GM19372 (cell line): Measurements from ENCODE around the gene RNF126.
A peak's percentile ranks its signal among the peaks of the same experiment; 100 is the strongest.
"Not testable (repeated sequence)": the region's sequence is repeated elsewhere in the genome, so short reads cannot be mapped to it uniquely, and the experiment has no call there.

ENCODE experiments used
- ATAC-seq: cut with Tn5 transposase; IDR thresholded peaks from one replicate; pipeline ENCODE4 v1.9.1; 2021; ENCODE audit warnings: mild to moderate bottlenecking, low read depth, moderate library complexity; ENCODE audit not compliant: unreplicated experiment

Gene RNF126

GRCh38 chr19:632579-633067, 30.4 kb downstream of the RNF126 start:
- peak; percentile 25 for ATAC-seq

- ATAC-seq = no peak
Observed at GRCh38 chr19:629961-630714, 32.9 kb downstream of the RNF126 start.

- not testable (repeated sequence) for ATAC-seq
Observed at GRCh38 chr19:629515-629914, 33.5 kb downstream of the RNF126 start.

- ATAC-seq = no peak
Observed at GRCh38 chr19:628168-628567, 34.8 kb downstream of the RNF126 start.

GRCh38 chr19:626566-626965, 36.4 kb downstream of the RNF126 start:
- ATAC-seq = not testable (repeated sequence)

GRCh38 chr19:625257-625656, 37.8 kb downstream of the RNF126 start:
- no peak for ATAC-seq

GRCh38 chr19:624433-625109, 38.4 kb downstream of the RNF126 start:
- no peak for ATAC-seq

- no peak for ATAC-seq
Observed at GRCh38 chr19:623974-624373, 39.0 kb downstream of the RNF126 start.

- ATAC-seq = no peak
Observed at GRCh38 chr19:623175-623916, 39.7 kb downstream of the RNF126 start.

- ATAC-seq = no peak
Observed at GRCh38 chr19:622666-623065, 40.3 kb downstream of the RNF126 start.

- ATAC-seq = no peak
Observed at GRCh38 chr19:621819-622218, 41.2 kb downstream of the RNF126 start.

GRCh38 chr19:621191-621590, 41.8 kb downstream of the RNF126 start:
- ATAC-seq = not testable (repeated sequence)

GRCh38 chr19:620166-620862, 42.7 kb downstream of the RNF126 start:
- no peak for ATAC-seq

GRCh38 chr19:619286-620002, 43.6 kb downstream of the RNF126 start:
- no peak for ATAC-seq

GRCh38 chr19:618674-619285, 44.2 kb downstream of the RNF126 start:
- ATAC-seq = no peak

- no peak for ATAC-seq
Observed at GRCh38 chr19:618247-618619, 44.8 kb downstream of the RNF126 start.

- no peak for ATAC-seq
Observed at GRCh38 chr19:617551-618246, 45.3 kb downstream of the RNF126 start.

- no peak for ATAC-seq
Observed at GRCh38 chr19:616747-617526, 46.1 kb downstream of the RNF126 start.
